ENCODE data around the gene SPDYE6.

Gene SPDYE6

DNA sequence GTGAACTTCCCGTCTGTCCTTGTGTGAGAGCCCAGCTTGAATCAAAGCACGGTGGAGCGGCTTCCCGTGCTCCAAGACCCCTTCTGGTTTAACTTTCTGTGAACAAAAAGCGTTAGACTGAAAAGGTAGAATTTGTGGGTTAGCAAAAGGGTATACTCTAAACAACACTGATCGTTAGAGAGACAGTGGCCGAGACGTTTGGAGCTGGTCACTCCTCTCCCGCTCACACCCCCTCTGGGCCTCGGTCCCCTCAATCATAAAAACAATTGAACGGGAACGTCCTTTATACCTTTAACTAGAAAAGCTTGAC lies 40.4 kb upstream of the SPDYE6 start:
- H3K9me3 ChIP-seq: no peaks in the 10 kb centered on the region
- peaks cover 22 to 39% (median 24%) of the 10 kb centered on the region in 3 donors for H3K36me3 ChIP-seq
- peak overlapping the region; percentile 74 to 95 for H3K4me3 ChIP-seq
- no peaks in the 10 kb centered on the region for H3K27me3 ChIP-seq
- intact Hi-C loops (cut with DNase I; ENCODE audit: low total_unique reads): no loop called here
- peak overlapping the region; percentile 81 to 85 for H3K27ac ChIP-seq
- H3K4me1 ChIP-seq: peaks cover 0 to 17% (median 10%) of the 10 kb centered on the region in 4 donors
- DNase-seq: no peak
- TF ChIP-seq, protein P1, sequence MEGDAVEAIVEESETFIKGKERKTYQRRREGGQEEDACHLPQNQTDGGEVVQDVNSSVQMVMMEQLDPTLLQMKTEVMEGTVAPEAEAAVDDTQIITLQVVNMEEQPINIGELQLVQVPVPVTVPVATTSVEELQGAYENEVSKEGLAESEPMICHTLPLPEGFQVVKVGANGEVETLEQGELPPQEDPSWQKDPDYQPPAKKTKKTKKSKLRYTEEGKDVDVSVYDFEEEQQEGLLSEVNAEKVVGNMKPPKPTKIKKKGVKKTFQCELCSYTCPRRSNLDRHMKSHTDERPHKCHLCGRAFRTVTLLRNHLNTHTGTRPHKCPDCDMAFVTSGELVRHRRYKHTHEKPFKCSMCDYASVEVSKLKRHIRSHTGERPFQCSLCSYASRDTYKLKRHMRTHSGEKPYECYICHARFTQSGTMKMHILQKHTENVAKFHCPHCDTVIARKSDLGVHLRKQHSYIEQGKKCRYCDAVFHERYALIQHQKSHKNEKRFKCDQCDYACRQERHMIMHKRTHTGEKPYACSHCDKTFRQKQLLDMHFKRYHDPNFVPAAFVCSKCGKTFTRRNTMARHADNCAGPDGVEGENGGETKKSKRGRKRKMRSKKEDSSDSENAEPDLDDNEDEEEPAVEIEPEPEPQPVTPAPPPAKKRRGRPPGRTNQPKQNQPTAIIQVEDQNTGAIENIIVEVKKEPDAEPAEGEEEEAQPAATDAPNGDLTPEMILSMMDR (IDR thresholded peaks at IDR 0.05): no peak

DNA sequence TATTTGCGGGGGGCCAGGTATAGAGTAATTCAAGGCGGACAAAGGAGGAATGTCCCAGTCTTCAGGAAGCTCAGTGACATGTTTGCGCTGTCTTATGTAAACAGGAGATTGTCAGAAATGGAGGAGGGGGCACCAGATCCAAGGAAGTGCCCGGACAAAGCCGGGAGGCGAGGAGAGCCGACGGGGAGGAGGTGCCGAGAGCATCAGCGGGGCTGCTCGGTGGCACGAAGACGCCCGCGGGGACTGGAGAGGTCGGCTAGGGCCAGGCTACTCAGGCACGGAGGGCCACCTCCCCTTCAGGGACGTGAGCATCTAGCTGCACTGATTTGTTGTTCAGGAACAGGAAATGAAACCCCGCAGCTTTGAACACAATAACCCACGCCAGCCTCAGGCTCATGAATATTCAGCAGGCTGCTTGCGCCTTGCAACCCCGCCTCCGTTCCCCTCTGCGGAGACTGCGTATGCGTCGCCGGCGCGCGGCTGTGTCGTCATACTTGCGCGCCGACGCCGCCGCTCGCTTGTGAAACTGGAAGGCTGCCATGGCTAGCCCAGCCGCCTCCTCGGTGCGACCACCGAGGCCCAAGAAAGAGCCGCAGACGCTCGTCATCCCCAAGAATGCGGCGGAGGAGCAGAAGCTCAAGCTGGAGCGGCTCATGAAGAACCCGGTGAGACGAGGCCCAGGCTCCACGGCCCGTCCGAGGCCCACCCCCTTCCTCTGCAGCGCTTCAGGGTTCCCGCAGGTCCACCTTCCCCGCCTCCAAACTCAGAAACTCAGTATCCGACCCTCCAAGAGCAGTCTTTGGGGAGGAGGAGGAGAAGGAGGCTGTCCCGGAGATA lies 39.8 kb upstream of the SPDYE6 start, which contains the start of gene PRKRIP1:
Gene PRKRIP1 (plus strand): TSS at position 491 of the 837 bp plus-strand sequence. CDS start 49 bp downstream, at position 540.
- Histone ChIP-seq H3K4me3 (peak within 1 kb of the TSS; percentile 74 to 95), H3K4me1 (peaks cover 0 to 17% (median 10%) of the 10 kb centered on the region in 4 donors), H3K27ac (peak within 1 kb of the TSS; percentile 81 to 85), H3K27me3 (no peaks in the 10 kb centered on the region), H3K9me3 (no peaks in the 10 kb centered on the region), H3K36me3 (peaks cover 16 to 34% (median 18%) of the 10 kb centered on the region in 3 donors)
- intact Hi-C loops (cut with DNase I; ENCODE audit: low total_unique reads): no loop called here
- TF ChIP-seq, protein P1 (IDR thresholded peaks at IDR 0.05): no peak
- peak; percentile 81 to 89 for DNase-seq

DNA sequence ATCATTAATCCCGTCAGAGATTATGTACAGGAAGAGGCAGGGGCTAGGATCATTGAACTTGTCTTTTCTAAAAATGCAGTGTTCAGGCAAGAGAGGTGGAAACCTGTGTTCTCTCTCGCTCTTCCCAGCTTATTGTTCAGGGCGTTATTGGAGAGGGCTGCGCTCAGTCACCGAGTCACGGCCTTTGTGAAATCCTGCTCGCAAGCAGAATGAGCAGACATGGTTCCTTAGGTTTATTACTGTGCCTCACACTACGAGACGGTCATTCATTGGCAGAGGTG lies 39.3 kb upstream of the SPDYE6 start:
- DNase-seq: no peak
- Histone ChIP-seq H3K4me1 (peaks cover 0 to 17% (median 10%) of the 10 kb centered on the region in 4 donors), H3K9me3 (no peaks in the 10 kb centered on the region), H3K36me3 (peaks cover 10 to 28% (median 13%) of the 10 kb centered on the region in 3 donors), H3K27ac (peak overlapping the region; percentile 81 to 85), H3K4me3 (peak overlapping the region; percentile 74 to 95), H3K27me3 (no peaks in the 10 kb centered on the region)
- intact Hi-C loops (cut with DNase I; ENCODE audit: low total_unique reads): no loop called here
- TF ChIP-seq, protein P1 (IDR thresholded peaks at IDR 0.05): no peak

DNA sequence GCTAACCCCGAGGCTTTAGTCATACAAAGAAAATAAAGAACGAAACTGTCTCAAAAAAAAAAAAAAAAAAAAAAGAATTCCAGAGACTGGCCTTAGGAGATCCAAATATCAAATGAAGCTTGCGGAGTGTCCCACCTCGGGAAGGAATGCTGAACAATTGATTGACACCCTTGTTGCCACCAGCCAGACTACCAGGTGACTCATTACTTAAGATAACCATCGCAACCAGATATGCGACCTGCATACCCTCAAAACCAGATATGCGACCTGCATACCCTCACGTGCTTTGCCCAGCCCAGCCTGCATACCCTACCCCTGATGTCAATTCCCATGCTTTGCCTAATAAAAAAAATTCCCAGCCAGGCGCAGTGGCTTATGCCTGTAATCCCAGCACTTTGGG lies 37.2 kb upstream of the SPDYE6 start:
- Histone ChIP-seq H3K27ac (no peak overlapping the region), H3K9me3 (no peaks in the 10 kb centered on the region), H3K4me3 (no peak overlapping the region), H3K36me3 (peaks cover 0 to 19% (median 0%) of the 10 kb centered on the region in 3 donors), H3K27me3 (no peaks in the 10 kb centered on the region), H3K4me1 (peaks cover 0 to 17% (median 10%) of the 10 kb centered on the region in 4 donors)
- intact Hi-C loops (cut with DNase I; ENCODE audit: low total_unique reads): loop anchor here (2.0 kb wide), 1 partner anchor 109 kb away; no protein-coding TSS in a partner anchor
- TF ChIP-seq, protein P1 (IDR thresholded peaks at IDR 0.05): no peak
- DNase-seq: no peak

DNA sequence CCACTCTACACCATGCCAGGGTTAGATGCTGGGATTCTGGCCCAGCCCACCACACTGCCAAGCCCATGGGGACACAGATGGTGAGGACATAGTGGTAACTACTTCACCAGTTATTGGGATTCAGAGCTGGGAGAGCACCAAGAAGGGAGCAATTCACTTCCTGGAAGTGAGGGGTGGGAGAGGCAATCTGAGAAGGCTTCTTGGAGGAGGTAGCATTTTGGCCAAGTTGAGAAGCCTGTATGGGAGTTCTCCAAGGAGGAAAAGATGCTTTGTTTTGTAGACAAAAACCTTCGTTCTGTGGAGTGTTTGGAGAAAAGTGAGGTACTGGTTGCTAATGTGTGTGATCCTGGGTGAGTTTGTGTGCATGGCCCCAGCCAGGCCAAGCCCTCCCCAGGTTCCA lies 36.1 kb upstream of the SPDYE6 start:
- Histone ChIP-seq H3K27ac (no peak overlapping the region), H3K27me3 (no peaks in the 10 kb centered on the region), H3K9me3 (no peaks in the 10 kb centered on the region), H3K36me3 (peaks cover 0 to 20% (median 0%) of the 10 kb centered on the region in 3 donors), H3K4me1 (peaks cover 0 to 12% (median 6%) of the 10 kb centered on the region in 4 donors), H3K4me3 (no peak overlapping the region)
- intact Hi-C loops (cut with DNase I; ENCODE audit: low total_unique reads): loop anchor here (2.0 kb wide), 1 partner anchor 108 kb away; no protein-coding TSS in a partner anchor
- DNase-seq: no peak
- TF ChIP-seq, protein P1 (IDR thresholded peaks at IDR 0.05): no peak
